ENCODE measurements around the gene KRTAP5-2. TPM values are rescaled to one million over a fixed set of nuclear protein-coding genes. Genes with fewer than 3 reads are reported as not detected.
"Not testable (repeated sequence)": the region's sequence is repeated elsewhere in the genome, so short reads cannot be mapped to it uniquely, and the experiment has no call there.

Gene KRTAP5-2
- total RNA-seq, 1 experiment from 2014 or later: not detected

DNA sequence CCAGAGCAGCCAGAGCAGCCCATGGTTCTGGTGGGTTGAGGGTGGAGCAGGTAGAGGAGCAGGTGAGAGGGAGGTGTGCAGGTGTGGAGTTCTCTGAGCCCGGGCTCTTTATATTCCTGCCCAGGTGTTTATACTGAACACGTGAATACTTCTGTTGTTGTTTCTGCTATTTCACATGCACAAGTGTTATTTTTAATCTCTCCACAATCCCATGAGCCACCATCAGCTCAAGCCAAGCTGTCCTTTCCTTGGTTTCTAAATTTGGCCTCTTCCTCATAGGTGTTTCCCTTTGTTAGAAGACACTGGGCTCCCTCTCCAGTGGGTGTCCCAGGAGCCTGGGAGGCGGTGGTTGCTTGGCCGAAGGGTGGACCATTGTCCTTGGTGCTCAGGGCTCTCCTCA lies 10.3 kb upstream of the KRTAP5-2 start, which contains the start of gene KRTAP5-3:
Gene KRTAP5-3, minus strand, starts transcription at position 101 of the 400 bp plus-strand sequence. Its CDS starts 78 bp downstream, at position 23.
- no peak within 1 kb of the TSS for H3K56ac ChIP-seq (ENCODE audit: insufficient read length, low read depth, low read length)
- no peak within 1 kb of the TSS for H2BK5ac ChIP-seq (ENCODE audit: insufficient read length, low read length)
- H3K9me3 ChIP-seq (ENCODE audit: control insufficient read depth, low read depth, low read length): no peaks in the 10 kb centered on the region
- Mint-ChIP-seq H3K27ac (no peak within 1 kb of the TSS), H3K4me1 (peaks cover 13 to 18% of the 10 kb centered on the region in 2 experiments), H3K9me3 (peaks cover 15% of the 10 kb centered on the region in 2 experiments), H3K36me3 (ENCODE audit: insufficient read depth in 1 of 3, low read depth in 3 of 3) (peaks cover 4 to 8% (median 7%) of the 10 kb centered on the region in 3 experiments; a peak in 4 of 7 replicates), H3K4me3 (no peak within 1 kb of the TSS), H3K27me3 (ENCODE audit: low read depth) (peaks cover 42% of the 10 kb centered on the region)
- no peak for DNase-seq
- no peak within 1 kb of the TSS for H3K14ac ChIP-seq (ENCODE audit: insufficient read depth, low read length)
- no peak within 1 kb of the TSS for H3K23ac ChIP-seq (ENCODE audit: insufficient read length, low read depth, low read length)
- no peaks in the 10 kb centered on the region for H3K79me1 ChIP-seq (ENCODE audit: insufficient read depth, low read depth, low read length, poor library complexity, severe bottlenecking)
- H4K91ac ChIP-seq (ENCODE audit: insufficient read length, low read depth, low read length): no peak within 1 kb of the TSS
- no peak within 1 kb of the TSS for H3K27ac ChIP-seq (ENCODE audit: insufficient read length, low read depth, low read length)
- no peak within 1 kb of the TSS for H3T11ph ChIP-seq (ENCODE audit: low read length)
- H4K20me1 ChIP-seq (ENCODE audit: control insufficient read depth, insufficient read depth, insufficient read length): no peaks in the 10 kb centered on the region
- H4K8ac ChIP-seq (replicated peaks; ENCODE audit: insufficient read length, low read depth, low read length): no peak within 1 kb of the TSS
- no peaks in the 10 kb centered on the region for H3K4me1 ChIP-seq (ENCODE audit: insufficient read depth, low read length)
- H3K4ac ChIP-seq (ENCODE audit: low read depth, low read length): no peak within 1 kb of the TSS
- H2BK120ac ChIP-seq (ENCODE audit: low read depth, low read length, poor library complexity, severe bottlenecking): no peak within 1 kb of the TSS
- H2AFZ ChIP-seq (ENCODE audit: low read length): no peak within 1 kb of the TSS
- no CpG with 5 or more reads among the region's 4 CpGs for WGBS (ENCODE audit: extremely low coverage, insufficient read length, low lambda C conversion rate)
- no peak within 1 kb of the TSS for H4K5ac ChIP-seq (ENCODE audit: insufficient read length, low read depth, low read length)
- no peak within 1 kb of the TSS for H3K9ac ChIP-seq (ENCODE audit: extremely low read depth, insufficient read length, low read length)
- TF ChIP-seq, protein P1, sequence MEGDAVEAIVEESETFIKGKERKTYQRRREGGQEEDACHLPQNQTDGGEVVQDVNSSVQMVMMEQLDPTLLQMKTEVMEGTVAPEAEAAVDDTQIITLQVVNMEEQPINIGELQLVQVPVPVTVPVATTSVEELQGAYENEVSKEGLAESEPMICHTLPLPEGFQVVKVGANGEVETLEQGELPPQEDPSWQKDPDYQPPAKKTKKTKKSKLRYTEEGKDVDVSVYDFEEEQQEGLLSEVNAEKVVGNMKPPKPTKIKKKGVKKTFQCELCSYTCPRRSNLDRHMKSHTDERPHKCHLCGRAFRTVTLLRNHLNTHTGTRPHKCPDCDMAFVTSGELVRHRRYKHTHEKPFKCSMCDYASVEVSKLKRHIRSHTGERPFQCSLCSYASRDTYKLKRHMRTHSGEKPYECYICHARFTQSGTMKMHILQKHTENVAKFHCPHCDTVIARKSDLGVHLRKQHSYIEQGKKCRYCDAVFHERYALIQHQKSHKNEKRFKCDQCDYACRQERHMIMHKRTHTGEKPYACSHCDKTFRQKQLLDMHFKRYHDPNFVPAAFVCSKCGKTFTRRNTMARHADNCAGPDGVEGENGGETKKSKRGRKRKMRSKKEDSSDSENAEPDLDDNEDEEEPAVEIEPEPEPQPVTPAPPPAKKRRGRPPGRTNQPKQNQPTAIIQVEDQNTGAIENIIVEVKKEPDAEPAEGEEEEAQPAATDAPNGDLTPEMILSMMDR (conservative IDR thresholded peaks at IDR 0.05): no peak
- no peak within 1 kb of the TSS for H2BK12ac ChIP-seq (ENCODE audit: insufficient read length, low read depth, low read length)
- H3K23me2 ChIP-seq (ENCODE audit: insufficient read length, low read depth, low read length, poor library complexity, severe bottlenecking): peaks cover 3% of the 10 kb centered on the region
- H2AK5ac ChIP-seq (ENCODE audit: insufficient read length, low read length): no peak within 1 kb of the TSS
- no peak within 1 kb of the TSS for H3K4me2 ChIP-seq (ENCODE audit: insufficient read depth, insufficient read length, low read length)
- H3K27me3 ChIP-seq (ENCODE audit: insufficient read depth, low read length): no peaks in the 10 kb centered on the region
- no peak within 1 kb of the TSS for H2BK15ac ChIP-seq (ENCODE audit: low read depth, low read length)
- no peak within 1 kb of the TSS for H3K18ac ChIP-seq (ENCODE audit: insufficient read length, low read depth, low read length)
- H2BK20ac ChIP-seq (ENCODE audit: low read depth, low read length, poor library complexity, severe bottlenecking): no peak within 1 kb of the TSS
- H3K79me2 ChIP-seq (ENCODE audit: insufficient read depth, low read length): no peaks in the 10 kb centered on the region

DNA sequence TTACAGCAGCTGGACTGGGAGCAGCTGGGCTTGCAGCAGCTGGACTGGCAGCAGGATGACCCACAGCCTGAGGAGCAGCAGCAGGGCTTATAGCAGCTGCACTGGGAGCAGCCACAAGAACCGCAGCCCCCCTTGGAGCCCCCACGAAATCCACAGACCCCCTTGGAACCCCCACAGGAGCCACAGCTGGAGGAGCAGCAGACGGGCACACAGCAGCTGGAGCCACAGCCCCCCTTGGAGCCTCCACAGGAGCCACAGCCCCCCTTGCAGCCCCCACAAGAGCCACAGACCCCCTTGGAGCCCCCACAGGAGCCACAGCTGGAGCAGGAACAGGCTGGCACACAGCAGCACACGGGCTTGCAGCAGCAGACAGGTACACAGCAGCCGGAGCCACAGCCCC lies 9.8 kb upstream of the KRTAP5-2 start:
- H3K79me1 ChIP-seq (ENCODE audit: insufficient read depth, low read depth, low read length, poor library complexity, severe bottlenecking); H3K9ac ChIP-seq (ENCODE audit: extremely low read depth, insufficient read length, low read length); H3K36me3 Mint-ChIP-seq (ENCODE audit: insufficient read depth in 1 of 3, low read depth in 3 of 3); H3K27ac ChIP-seq (ENCODE audit: insufficient read length, low read depth, low read length); H3K23me2 ChIP-seq (ENCODE audit: insufficient read length, low read depth, low read length, poor library complexity, severe bottlenecking); H3K27me3 ChIP-seq (ENCODE audit: insufficient read depth, low read length); H3T11ph ChIP-seq (ENCODE audit: low read length); H2BK20ac ChIP-seq (ENCODE audit: low read depth, low read length, poor library complexity, severe bottlenecking); H3K4me1 ChIP-seq (ENCODE audit: insufficient read depth, low read length); H2AK5ac ChIP-seq (ENCODE audit: insufficient read length, low read length); H4K91ac ChIP-seq (ENCODE audit: insufficient read length, low read depth, low read length); DNase-seq; H3K14ac ChIP-seq (ENCODE audit: insufficient read depth, low read length); H3K4me3 Mint-ChIP-seq; H3K9me3 ChIP-seq (ENCODE audit: control insufficient read depth, low read depth, low read length); H3K56ac ChIP-seq (ENCODE audit: insufficient read length, low read depth, low read length); H4K20me1 ChIP-seq (ENCODE audit: control insufficient read depth, insufficient read depth, insufficient read length); H3K23ac ChIP-seq (ENCODE audit: insufficient read length, low read depth, low read length); H2BK12ac ChIP-seq (ENCODE audit: insufficient read length, low read depth, low read length); H4K8ac ChIP-seq (replicated peaks; ENCODE audit: insufficient read length, low read depth, low read length); H4K5ac ChIP-seq (ENCODE audit: insufficient read length, low read depth, low read length); H3K79me2 ChIP-seq (ENCODE audit: insufficient read depth, low read length); H2AFZ ChIP-seq (ENCODE audit: low read length); H3K4ac ChIP-seq (ENCODE audit: low read depth, low read length); H2BK5ac ChIP-seq (ENCODE audit: insufficient read length, low read length); H3K18ac ChIP-seq (ENCODE audit: insufficient read length, low read depth, low read length); H2BK120ac ChIP-seq (ENCODE audit: low read depth, low read length, poor library complexity, severe bottlenecking); H3K27ac Mint-ChIP-seq; H3K4me2 ChIP-seq (ENCODE audit: insufficient read depth, insufficient read length, low read length); H2BK15ac ChIP-seq (ENCODE audit: low read depth, low read length): not testable (repeated sequence)
- peaks cover 15% of the 10 kb centered on the region in 2 experiments for H3K9me3 Mint-ChIP-seq
- WGBS (ENCODE audit: extremely low coverage, insufficient read length, low lambda C conversion rate): no CpG with 5 or more reads among the region's 5 CpGs
- peaks cover 13 to 18% of the 10 kb centered on the region in 2 experiments for H3K4me1 Mint-ChIP-seq
- H3K27me3 Mint-ChIP-seq (ENCODE audit: low read depth): peaks cover 42% of the 10 kb centered on the region

All from H9 (cell line).